Liver (tissue), 9 donors: ENCODE data around the gene KCNJ1. TPM values are rescaled to one million over a fixed set of nuclear protein-coding genes. Genes with fewer than 3 reads are reported as not detected.

Experiments used
- DNase-seq: peaks from one replicate; pipeline ENCODE4 v3.0.0-alpha.2; 2017; ENCODE audit warnings: low spot score
- H3K27ac ChIP-seq, 2 donors: one replicate each; pipeline ENCODE4 v1.7.0; 2013; ENCODE audit warnings: inconsistent platforms in 2 of 2, low read length in 2 of 2, control low read depth in 1 of 2, low read depth in 1 of 2, mild to moderate bottlenecking in 1 of 2
- H3K27me3 ChIP-seq, 4 donors: one replicate each; pipeline versions ENCODE4 v1.6.1 to v1.7.0; 2013; ENCODE audit warnings: low read length in 3 of 4, inconsistent platforms in 1 of 4, mild to moderate bottlenecking in 1 of 4, moderate library complexity in 1 of 4; ENCODE audit not compliant: control insufficient read depth in 4 of 4, insufficient read depth in 4 of 4
- H3K36me3 ChIP-seq, 4 donors: one replicate each; pipeline versions ENCODE4 v1.6.1 to v1.7.0; 2013; ENCODE audit warnings: low read length in 3 of 4, mild to moderate bottlenecking in 3 of 4, low read depth in 1 of 4, moderate library complexity in 1 of 4; ENCODE audit not compliant: control insufficient read depth in 4 of 4, insufficient read depth in 3 of 4
- H3K4me1 ChIP-seq, 4 donors: one replicate each; pipeline versions ENCODE4 v1.6.1 to v1.7.0; 2013; ENCODE audit warnings: low read length in 3 of 4, mild to moderate bottlenecking in 3 of 4, moderate library complexity in 1 of 4; ENCODE audit not compliant: control insufficient read depth in 4 of 4, insufficient read depth in 4 of 4
- H3K4me3 ChIP-seq, 3 donors: one replicate each; pipeline versions ENCODE4 v1.6.1 to v1.7.0; 2013; ENCODE audit warnings: low read length in 3 of 3, control low read depth in 1 of 3, low read depth in 1 of 3, mild to moderate bottlenecking in 1 of 3
- H3K9ac ChIP-seq, 2 donors: one replicate each; pipeline ENCODE4 v1.7.0; 2013; ENCODE audit warnings: low read length in 2 of 2, mild to moderate bottlenecking in 2 of 2, moderate library complexity in 2 of 2, control low read depth in 1 of 2, low read depth in 1 of 2
- H3K9me3 ChIP-seq, 4 donors: one replicate each; pipeline versions ENCODE4 v1.6.1 to v1.7.0; 2013; ENCODE audit warnings: low read length in 3 of 4; ENCODE audit not compliant: control insufficient read depth in 4 of 4
- ATF3 ChIP-seq: IDR thresholded peaks from 2 replicates; pipeline ENCODE4 v1.6.1; 2016; ENCODE audit warnings: antibody characterized with exemption
- EGR1 ChIP-seq, 2 donors: IDR thresholded peaks; 2 replicates each; pipeline ENCODE4 v1.6.1; 2016 to 2018; ENCODE audit warnings: antibody characterized with exemption in 2 of 2, low read depth in 2 of 2
- FOXA1 ChIP-seq: IDR thresholded peaks from 2 replicates; pipeline ENCODE4 v1.6.1; 2016; ENCODE audit warnings: antibody characterized with exemption
- FOXA2 ChIP-seq: IDR thresholded peaks from 2 replicates; pipeline ENCODE4 v1.6.1; 2016; ENCODE audit warnings: antibody characterized with exemption
- GABPA ChIP-seq, 2 donors: IDR thresholded peaks in 1 of 2; conservative IDR thresholded peaks in 1 of 2; 2 replicates each; pipeline ENCODE4 v1.6.1; 2016; ENCODE audit warnings: antibody characterized with exemption in 2 of 2, mild to moderate bottlenecking in 1 of 2, moderate library complexity in 1 of 2
- HNF4A ChIP-seq, 2 donors: conservative IDR thresholded peaks; 2 replicates each; pipeline ENCODE4 v1.6.1; 2016; ENCODE audit warnings: antibody characterized with exemption in 2 of 2, mild to moderate bottlenecking in 2 of 2
- HNF4G ChIP-seq: IDR thresholded peaks from 2 replicates; pipeline ENCODE4 v1.6.1; 2016; ENCODE audit warnings: antibody characterized with exemption
- JUND ChIP-seq, 2 donors: IDR thresholded peaks; 2 replicates each; pipeline ENCODE4 v1.6.1; 2016; ENCODE audit warnings: antibody characterized with exemption in 2 of 2
- NR2F2 ChIP-seq: IDR thresholded peaks from 2 replicates; pipeline ENCODE4 v1.6.1; 2016; ENCODE audit warnings: antibody characterized with exemption
- RAD21 ChIP-seq, 2 donors: IDR thresholded peaks; 2 replicates each; pipeline ENCODE4 v1.6.1; 2016; ENCODE audit warnings: antibody characterized with exemption in 2 of 2, mild to moderate bottlenecking in 2 of 2
- REST ChIP-seq: IDR thresholded peaks from 2 replicates; pipeline ENCODE4 v1.6.1; 2016; ENCODE audit warnings: antibody characterized with exemption, mild to moderate bottlenecking
- RXRA ChIP-seq, 2 donors: IDR thresholded peaks; 2 replicates each; pipeline ENCODE4 v1.6.1; 2017 to 2018; ENCODE audit warnings: antibody characterized with exemption in 2 of 2, mild to moderate bottlenecking in 1 of 2
- SP1 ChIP-seq: IDR thresholded peaks from 2 replicates; pipeline ENCODE4 v1.6.1; 2018; ENCODE audit warnings: antibody characterized with exemption, mild to moderate bottlenecking
- TAF1 ChIP-seq: conservative IDR thresholded peaks from 2 replicates; pipeline ENCODE4 v1.6.1; 2016; ENCODE audit warnings: antibody characterized with exemption, mild to moderate bottlenecking
- YY1 ChIP-seq: IDR thresholded peaks from 2 replicates; pipeline ENCODE4 v1.6.1; 2016; ENCODE audit warnings: antibody characterized with exemption, mild to moderate bottlenecking
- ZBTB33 ChIP-seq: IDR thresholded peaks from 2 replicates; pipeline ENCODE4 v1.6.1; 2016; ENCODE audit warnings: antibody characterized with exemption
- WGBS: extraction: QIAGEN DNeasy Blood & Tissue Kit; methylation state at CpG from one replicate; pipeline ENCODE4 v1.1.7; 2013; 5-methylcytosine and 5-hydroxymethylcytosine counted together
- polyA plus RNA-seq, 2 donors: library from polyadenylated mRNA; stranded (reverse) in 1 of 2; unstranded in 1 of 2; fragments of 200-250 nt in 1 of 2; fragments of >200 nt in 1 of 2; fragmentation: Nextera tagmentation in 1 of 2; extraction: Ambion mirVana in 1 of 2; gene quantifications; one replicate each; pipeline versions ENCODE4 v1.2.1 to v1.2.3, GENCODE V29; 2013 to 2015
- total RNA-seq, 2 donors: library from RNA; depleted of rRNA; stranded (reverse); fragments of >200 nt; gene quantifications; one replicate each; pipeline ENCODE4 v1.2.3, GENCODE V29; 2014
- TF ChIP-seq, protein P1 (sequence below): fragments of 150-350 bp; IDR thresholded peaks from 2 replicates; pipeline ENCODE4 v1.5.1; 2017; ENCODE audit warnings: improper control_type of control experiment, low read depth, low read length; ENCODE audit not compliant: missing input control
- TF ChIP-seq, protein P2 (sequence below): IDR thresholded peaks from 2 replicates; pipeline ENCODE4 v1.6.1; 2016; ENCODE audit warnings: antibody characterized with exemption
- donor health status: healthy.
- donor health status: healthy.
- donor health status: healthy.
- donor health status: healthy.
- donor health status: healthy.

Gene KCNJ1
- total and polyA plus RNA-seq, 4 donors: 0.14 to 0.23 TPM; not detected in 2

GRCh38 chr11:128884703-128885338, 17.7 kb upstream of the KCNJ1 start:
- H3K4me3 ChIP-seq: no peak overlapping the region
- no peaks in the 10 kb centered on the region for H3K4me1 ChIP-seq
- TF ChIP-seq, protein P1, sequence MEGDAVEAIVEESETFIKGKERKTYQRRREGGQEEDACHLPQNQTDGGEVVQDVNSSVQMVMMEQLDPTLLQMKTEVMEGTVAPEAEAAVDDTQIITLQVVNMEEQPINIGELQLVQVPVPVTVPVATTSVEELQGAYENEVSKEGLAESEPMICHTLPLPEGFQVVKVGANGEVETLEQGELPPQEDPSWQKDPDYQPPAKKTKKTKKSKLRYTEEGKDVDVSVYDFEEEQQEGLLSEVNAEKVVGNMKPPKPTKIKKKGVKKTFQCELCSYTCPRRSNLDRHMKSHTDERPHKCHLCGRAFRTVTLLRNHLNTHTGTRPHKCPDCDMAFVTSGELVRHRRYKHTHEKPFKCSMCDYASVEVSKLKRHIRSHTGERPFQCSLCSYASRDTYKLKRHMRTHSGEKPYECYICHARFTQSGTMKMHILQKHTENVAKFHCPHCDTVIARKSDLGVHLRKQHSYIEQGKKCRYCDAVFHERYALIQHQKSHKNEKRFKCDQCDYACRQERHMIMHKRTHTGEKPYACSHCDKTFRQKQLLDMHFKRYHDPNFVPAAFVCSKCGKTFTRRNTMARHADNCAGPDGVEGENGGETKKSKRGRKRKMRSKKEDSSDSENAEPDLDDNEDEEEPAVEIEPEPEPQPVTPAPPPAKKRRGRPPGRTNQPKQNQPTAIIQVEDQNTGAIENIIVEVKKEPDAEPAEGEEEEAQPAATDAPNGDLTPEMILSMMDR: peak; percentile 91
- TF ChIP-seq HNF4A (conservative IDR thresholded peaks at IDR 0.05) (no peak), RAD21 (IDR thresholded peaks at IDR 0.05) (peak; percentile 98)
- 27% methylated on average over 12 of the region's 12 CpGs for WGBS
- DNase-seq: peak; percentile 57
- peaks cover 0 to 4% (median 0%) of the 10 kb centered on the region in 4 donors for H3K27me3 ChIP-seq
- H3K27ac ChIP-seq: no peak overlapping the region
- no peaks in the 10 kb centered on the region for H3K9me3 ChIP-seq
- no peak overlapping the region for H3K9ac ChIP-seq
- no peaks in the 10 kb centered on the region for H3K36me3 ChIP-seq

DNA sequence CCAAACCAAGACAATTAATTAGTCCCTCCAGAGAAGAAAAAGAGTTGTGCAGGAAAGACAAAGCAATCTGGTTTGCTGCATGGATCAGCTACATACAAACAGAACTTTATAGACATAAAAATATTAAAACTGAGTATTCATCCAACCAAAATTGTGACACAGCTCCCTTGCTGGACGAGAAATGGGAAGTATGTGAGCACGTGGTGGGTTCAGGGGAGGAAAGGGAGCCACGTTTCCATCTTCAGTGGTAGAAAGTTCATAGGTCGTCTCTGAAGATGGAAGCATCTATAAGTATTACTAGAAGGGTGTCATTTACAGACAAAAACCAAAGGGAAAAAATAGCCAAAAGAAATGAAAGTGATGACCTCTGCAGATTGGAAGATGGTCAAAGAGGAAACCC, 17.0 kb upstream of the KCNJ1 start:
- H3K9me3 ChIP-seq: no peaks in the 10 kb centered on the region
- peaks cover 0 to 4% (median 0%) of the 10 kb centered on the region in 4 donors for H3K27me3 ChIP-seq
- H3K27ac ChIP-seq: no peak overlapping the region
- no peak for DNase-seq
- no peaks in the 10 kb centered on the region for H3K36me3 ChIP-seq
- no peak overlapping the region for H3K9ac ChIP-seq
- H3K4me1 ChIP-seq: no peaks in the 10 kb centered on the region
- 34% methylated on average over 4 of the region's 4 CpGs for WGBS
- no peak overlapping the region for H3K4me3 ChIP-seq
- no peak for TF ChIP-seq ATF3
- no peak for TF ChIP-seq NR2F2
- TF ChIP-seq GABPA (IDR thresholded peaks at IDR 0.05 in 1 of 2, conservative IDR thresholded peaks at IDR 0.05 in 1 of 2): no peak
- TF ChIP-seq SP1: no peak
- TF ChIP-seq EGR1 (IDR thresholded peaks at IDR 0.05; ENCODE audit: low read depth in 2 of 2): no peak
- TF ChIP-seq, protein P2, sequence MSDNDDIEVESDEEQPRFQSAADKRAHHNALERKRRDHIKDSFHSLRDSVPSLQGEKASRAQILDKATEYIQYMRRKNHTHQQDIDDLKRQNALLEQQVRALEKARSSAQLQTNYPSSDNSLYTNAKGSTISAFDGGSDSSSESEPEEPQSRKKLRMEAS: no peak
- TF ChIP-seq FOXA2: no peak
- TF ChIP-seq REST: no peak
- TF ChIP-seq FOXA1: no peak
- TF ChIP-seq ZBTB33: no peak
- no peak for TF ChIP-seq RAD21 (IDR thresholded peaks at IDR 0.05)
- TF ChIP-seq HNF4G: no peak
- TF ChIP-seq RXRA (IDR thresholded peaks at IDR 0.05): no peak
- no peak for TF ChIP-seq HNF4A (conservative IDR thresholded peaks at IDR 0.05)
- no peak for TF ChIP-seq JUND (IDR thresholded peaks at IDR 0.05)
- no peak for TF ChIP-seq TAF1
- TF ChIP-seq YY1: no peak
